GM13977 (cell line): ENCODE data around the gene SELENOP.

Source experiments
- DNase-seq: peaks from one replicate; pipeline ENCODE4 v3.0.0; 2012; ENCODE audit warnings: low spot score
- CTCF ChIP-seq: IDR thresholded peaks from 2 replicates; pipeline ENCODE4 v1.5.1; 2012; ENCODE audit warnings: mild to moderate bottlenecking, control low read depth; ENCODE audit not compliant: insufficient read depth; ENCODE audit errors: extremely low read depth, missing control alignments
- in situ Hi-C: fragments of 300-500 bp; cut with MboI; formaldehyde crosslinking; loops from one replicate; pipeline ENCODE4 v1.12.0; 2022; ENCODE audit warnings: low sequenced_read_pairs, low pct_unique_long_range_greater_than_20kb, mixed read lengths, inconsistent platforms; ENCODE audit not compliant: unreplicated experiment

Gene SELENOP

GRCh38 chr5:42811591-42812446 is at the start of gene SELENOP:
Gene SELENOP (minus strand): TSS chr5:42811892. CDS start chr5:42808353, 3,539 bp downstream.
- TF ChIP-seq CTCF, result no peak

GRCh38 chr5:42858687-42859086 is 47.0 kb upstream of the SELENOP start:
- no peak for DNase-seq
- in situ Hi-C loops, result no loop called here

More at GRCh38 chr5:42811591-42812446, at the start of gene SELENOP:
- DNase-seq, result no peak
- in situ Hi-C loops, result no loop called here

GRCh38 chr5:42858031-42858643 is 46.4 kb upstream of the SELENOP start:
- in situ Hi-C loops, result no loop called here
- no peak for TF ChIP-seq CTCF
- no peak for DNase-seq

More at GRCh38 chr5:42858687-42859086, 47.0 kb upstream of the SELENOP start:
- TF ChIP-seq CTCF, result no peak

GRCh38 chr5:42855811-42856210 is 44.1 kb upstream of the SELENOP start:
- no peak for DNase-seq
- no peak for TF ChIP-seq CTCF
- in situ Hi-C loops, result no loop called here

- TF ChIP-seq CTCF, result no peak
- no peak for DNase-seq
- in situ Hi-C loops, result no loop called here
These were observed 43.7 kb upstream of the SELENOP start for GRCh38 chr5:42855386-42855785.

GRCh38 chr5:42854795-42855194 is 43.1 kb upstream of the SELENOP start:
- DNase-seq, result no peak
- in situ Hi-C loops, result no loop called here
- no peak for TF ChIP-seq CTCF
